CD4-positive, CD25-positive, alpha-beta regulatory T cell (primary cell): ENCODE results near the gene PLXND1. TPM values are rescaled to one million over a fixed set of nuclear protein-coding genes. Genes with fewer than 3 reads are reported as not detected.

ENCODE experiments used
- ATAC-seq, 2 donors: fragments of 150-1000 bp; cut with Tn5 transposase; one replicate each; pipeline ENCODE4 v1.10.0; 2021; ENCODE audit warnings: low read depth in 2 of 2, moderate number of reproducible peaks in 2 of 2, moderate library complexity in 1 of 2
- DNase-seq, 3 donors: peaks; one replicate each; pipeline versions ENCODE4 v3.0.0 to v3.0.0-alpha.2; 2012 to 2022; ENCODE audit warnings: mixed read lengths in 1 of 3
- H3K27ac ChIP-seq: one replicate; pipeline ENCODE4 v1.7.0; 2013; ENCODE audit warnings: mild to moderate bottlenecking, low read length; ENCODE audit not compliant: insufficient read depth, poor library complexity, severe bottlenecking
- H3K27me3 ChIP-seq: one replicate; pipeline ENCODE4 v1.7.0; 2013; ENCODE audit warnings: low read length; ENCODE audit not compliant: control insufficient read depth, insufficient read depth
- H3K36me3 ChIP-seq: one replicate; pipeline ENCODE4 v1.7.0; 2013; ENCODE audit warnings: mild to moderate bottlenecking, low read length, moderate library complexity; ENCODE audit not compliant: control insufficient read depth, insufficient read depth
- H3K4me1 ChIP-seq: 2 replicates; pipeline ENCODE4 v1.7.0; 2013; ENCODE audit warnings: mild to moderate bottlenecking, low read length; ENCODE audit not compliant: insufficient read depth, control insufficient read depth, poor library complexity, severe bottlenecking
- H3K4me3 ChIP-seq: one replicate; pipeline ENCODE4 v1.7.0; 2013; ENCODE audit warnings: low read depth, mild to moderate bottlenecking, low read length, moderate library complexity
- H3K9me3 ChIP-seq, 2 experiments: 1 replicate in 1 of 2; 2 replicates in 1 of 2; pipeline ENCODE4 v1.7.0; 2013; ENCODE audit warnings: low read length in 2 of 2, mild to moderate bottlenecking in 1 of 2, moderate library complexity in 1 of 2; ENCODE audit not compliant: control insufficient read depth in 2 of 2
- H3K27ac Mint-ChIP-seq, 3 donors: one replicate each; pipeline ENCODE4 v1.8.0; 2020 to 2022; ENCODE audit warnings: mild to moderate bottlenecking in 3 of 3, mixed read lengths in 3 of 3, moderate library complexity in 2 of 3
- H3K27me3 Mint-ChIP-seq: one replicate; pipeline ENCODE4 v1.8.0; 2022; ENCODE audit warnings: mild to moderate bottlenecking, mixed read lengths
- H3K36me3 Mint-ChIP-seq: one replicate; pipeline ENCODE4 v1.8.0; 2020; ENCODE audit warnings: mixed read lengths
- H3K4me1 Mint-ChIP-seq, 4 donors: one replicate each; pipeline ENCODE4 v1.8.0; 2020 to 2022; ENCODE audit warnings: mixed read lengths in 4 of 4, mild to moderate bottlenecking in 1 of 4
- H3K4me3 Mint-ChIP-seq, 4 donors: one replicate each; pipeline ENCODE4 v1.8.0; 2020 to 2022; ENCODE audit warnings: mild to moderate bottlenecking in 4 of 4, mixed read lengths in 4 of 4, moderate library complexity in 3 of 4
- H3K9me3 Mint-ChIP-seq, 7 donors: one replicate each; pipeline ENCODE4 v1.8.0; 2020 to 2022; ENCODE audit warnings: mixed read lengths in 7 of 7, mild to moderate bottlenecking in 3 of 7, moderate library complexity in 2 of 7
- polyA plus RNA-seq, 4 donors: library from polyadenylated mRNA; unstranded; fragments of 300-500 nt; fragmentation: Illumina TruSeq; gene quantifications; one replicate each; pipeline ENCODE4 v1.2.3, GENCODE V29; 2021
- total RNA-seq: library from RNA; stranded (reverse); gene quantifications from one replicate; pipeline ENCODE4 v1.2.3, GENCODE V29; 2022

Gene PLXND1
- total and polyA plus RNA-seq, 5 donors from 2014 or later, result 0.48 to 11.3 (median 0.83) TPM; not detected in 1

- Mint-ChIP-seq H3K27me3 (no peaks in the 10 kb centered on the region), H3K36me3 (peaks cover 34% of the 10 kb centered on the region), H3K27ac (peak overlapping the region in 1 of 3 donors; percentile 42), H3K4me3 (no peak overlapping the region), H3K4me1 (peaks cover 0 to 4% (median 0%) of the 10 kb centered on the region in 4 donors), H3K9me3 (no peaks in the 10 kb centered on the region)
- Histone ChIP-seq H3K4me1 (no peaks in the 10 kb centered on the region), H3K36me3 (peaks cover 2% of the 10 kb centered on the region), H3K27me3 (no peaks in the 10 kb centered on the region), H3K27ac (no peak overlapping the region), H3K4me3 (no peak overlapping the region), H3K9me3 (no peaks in the 10 kb centered on the region)
- DNase-seq (no peak), ATAC-seq (no peak)
These were observed 92.8 kb downstream of the PLXND1 start for GRCh38 chr3:129513705-129514104.

GRCh38 chr3:129512595-129512994, 93.9 kb downstream of the PLXND1 start:
- H3K4me1 ChIP-seq, result no peaks in the 10 kb centered on the region
- Mint-ChIP-seq H3K27ac (peak overlapping the region in 2 of 3 donors; percentile 28 to 86), H3K9me3 (no peaks in the 10 kb centered on the region), H3K27me3 (no peaks in the 10 kb centered on the region), H3K4me1 (peaks cover 0 to 4% (median 0%) of the 10 kb centered on the region in 4 donors), H3K4me3 (no peak overlapping the region), H3K36me3 (peaks cover 37% of the 10 kb centered on the region)
- DNase-seq, result no peak
- no peak for ATAC-seq
- no peaks in the 10 kb centered on the region for H3K27me3 ChIP-seq
- no peak overlapping the region for H3K4me3 ChIP-seq
- H3K27ac ChIP-seq, result no peak overlapping the region
- H3K36me3 ChIP-seq, result peaks cover 4% of the 10 kb centered on the region
- no peaks in the 10 kb centered on the region for H3K9me3 ChIP-seq

- no peak for ATAC-seq
- H3K36me3 ChIP-seq, result peaks cover 17% of the 10 kb centered on the region
- no peaks in the 10 kb centered on the region for H3K27me3 Mint-ChIP-seq
These were observed 99.2 kb downstream of the PLXND1 start for GRCh38 chr3:129507181-129507831.

GRCh38 chr3:129506231-129506742, 100.2 kb downstream of the PLXND1 start:
- H3K36me3 ChIP-seq, result peaks cover 17% of the 10 kb centered on the region
- peaks cover 34% of the 10 kb centered on the region for H3K36me3 Mint-ChIP-seq
- H3K4me1 ChIP-seq, result no peaks in the 10 kb centered on the region
- no peak for DNase-seq
- no peak overlapping the region for H3K27ac ChIP-seq
- H3K27ac Mint-ChIP-seq, result no peak overlapping the region
- H3K27me3 ChIP-seq, result no peaks in the 10 kb centered on the region
- no peaks in the 10 kb centered on the region for H3K27me3 Mint-ChIP-seq
- H3K9me3 ChIP-seq, result no peaks in the 10 kb centered on the region
- no peaks in the 10 kb centered on the region for H3K9me3 Mint-ChIP-seq
- ATAC-seq, result no peak
- peaks cover 0 to 2% (median 0%) of the 10 kb centered on the region in 4 donors for H3K4me1 Mint-ChIP-seq
- H3K4me3 Mint-ChIP-seq, result no peak overlapping the region
- H3K4me3 ChIP-seq, result no peak overlapping the region

More at GRCh38 chr3:129507181-129507831, 99.2 kb downstream of the PLXND1 start:
- no peak overlapping the region for H3K27ac ChIP-seq
- no peak overlapping the region for H3K27ac Mint-ChIP-seq
- H3K9me3 Mint-ChIP-seq, result no peaks in the 10 kb centered on the region
- H3K36me3 Mint-ChIP-seq, result peaks cover 35% of the 10 kb centered on the region
- H3K27me3 ChIP-seq, result no peaks in the 10 kb centered on the region
- H3K4me1 Mint-ChIP-seq, result peaks cover 0 to 2% (median 0%) of the 10 kb centered on the region in 4 donors
- no peaks in the 10 kb centered on the region for H3K4me1 ChIP-seq
- no peaks in the 10 kb centered on the region for H3K9me3 ChIP-seq
- no peak overlapping the region for H3K4me3 Mint-ChIP-seq
- no peak overlapping the region for H3K4me3 ChIP-seq
- DNase-seq, result no peak

- Histone ChIP-seq H3K36me3 (peaks cover 19% of the 10 kb centered on the region), H3K27ac (no peak overlapping the region), H3K27me3 (no peaks in the 10 kb centered on the region), H3K9me3 (no peaks in the 10 kb centered on the region), H3K4me1 (no peaks in the 10 kb centered on the region), H3K4me3 (no peak overlapping the region)
- H3K9me3 Mint-ChIP-seq, result no peaks in the 10 kb centered on the region
- DNase-seq (no peak), ATAC-seq (no peak)
- no peak overlapping the region for H3K27ac Mint-ChIP-seq
- H3K4me1 Mint-ChIP-seq, result no peaks in the 10 kb centered on the region
- H3K36me3 Mint-ChIP-seq, result peaks cover 43% of the 10 kb centered on the region
- H3K4me3 Mint-ChIP-seq, result no peak overlapping the region
- no peaks in the 10 kb centered on the region for H3K27me3 Mint-ChIP-seq
These were observed 101.1 kb downstream of the PLXND1 start for GRCh38 chr3:129505341-129505740.

Other genes with a start within 250 kb of the PLXND1 start
- gene EFCAB12, start 178.0 kb downstream of the PLXND1 start, total RNA-seq, result 2.2 TPM
- under 1 TPM in 3 of 4 donors, not detected in 1; 0.05 to 0.13 (median 0.05) TPM for gene EFCAB12, start 178.0 kb downstream of the PLXND1 start, polyA plus RNA-seq
- 44.6 TPM for gene MBD4, start 166.7 kb downstream of the PLXND1 start, total RNA-seq
- 10 to 100 TPM; 37.0 to 46.7 (median 42.3) TPM for gene MBD4, start 166.7 kb downstream of the PLXND1 start, polyA plus RNA-seq
- 19.3 TPM for gene IFT122, start 166.5 kb downstream of the PLXND1 start, total RNA-seq
- 1 to 10 TPM; 2.5 to 5.3 (median 3.8) TPM for gene IFT122, start 166.5 kb downstream of the PLXND1 start, polyA plus RNA-seq
- not detected for gene RHO, start 78.0 kb downstream of the PLXND1 start, total RNA-seq
- not detected for gene RHO, start 78.0 kb downstream of the PLXND1 start, polyA plus RNA-seq
- not detected for gene H1-8, start 63.5 kb downstream of the PLXND1 start, total RNA-seq
- gene H1-8, start 63.5 kb downstream of the PLXND1 start, polyA plus RNA-seq, result not detected